Tibial nerve (tissue), 4 donors: Measurements from ENCODE around the gene WDPCP. TPM values are rescaled to one million over a fixed set of nuclear protein-coding genes. Genes with fewer than 3 reads are reported as not detected.
"Not testable (repeated sequence)": the region's sequence is repeated elsewhere in the genome, so short reads cannot be mapped to it uniquely, and the experiment has no call there.

Experiments
- DNase-seq, 2 donors: peaks; one replicate each; pipeline ENCODE4 v3.0.0-alpha.2; 2019; ENCODE audit warnings: low spot score in 2 of 2
- H3K27ac ChIP-seq, 4 donors: fragments of 200-600 bp; sonication (generic) in 3 of 4; one replicate each; pipeline ENCODE4 v1.5.1; 2017 to 2019; ENCODE audit warnings: mild to moderate bottlenecking in 1 of 4
- H3K27me3 ChIP-seq, 2 donors: fragments of 200-600 bp; sonication (generic) in 1 of 2; one replicate each; pipeline versions ENCODE4 v1.5.1 to v1.6.0; 2017 to 2019
- H3K36me3 ChIP-seq, 3 donors: fragments of 200-600 bp; sonication (generic); one replicate each; pipeline ENCODE4 v1.5.1; 2018 to 2019
- H3K4me1 ChIP-seq, 4 donors: fragments of 200-600 bp; sonication (generic) in 3 of 4; one replicate each; pipeline ENCODE4 v1.5.1; 2017 to 2019
- H3K4me3 ChIP-seq, 4 donors: fragments of 200-600 bp; sonication (generic) in 3 of 4; one replicate each; pipeline ENCODE4 v1.5.1; 2017 to 2019; ENCODE audit warnings: mild to moderate bottlenecking in 1 of 4, moderate library complexity in 1 of 4
- H3K9me3 ChIP-seq, 4 donors: fragments of 200-600 bp; sonication (generic) in 3 of 4; one replicate each; pipeline ENCODE4 v1.5.1; 2017 to 2019
- CTCF ChIP-seq, 5 experiments: fragments of 200-600 bp in 3 of 5; fragments of 450-650 bp in 2 of 5; sonication (generic) in 3 of 5; IDR thresholded peaks; one replicate each; pipeline ENCODE4 v1.5.1; 2016 to 2019; ENCODE audit warnings: antibody characterized with exemption in 5 of 5, mild to moderate bottlenecking in 3 of 5, moderate library complexity in 2 of 5
- EP300 ChIP-seq, 2 donors: sonication (generic); formaldehyde crosslinking; IDR thresholded peaks; one replicate each; pipeline ENCODE4 v1.6.1; 2017; ENCODE audit warnings: antibody characterized with exemption in 2 of 2, mild to moderate bottlenecking in 1 of 2
- POLR2A ChIP-seq, 2 donors: fragments of 450-650 bp; IDR thresholded peaks; one replicate each; pipeline ENCODE4 v1.6.1; 2017; ENCODE audit warnings: antibody characterized with exemption in 2 of 2, mild to moderate bottlenecking in 2 of 2, moderate library complexity in 2 of 2
- WGBS, 2 donors: methylation state at CpG; one replicate each; pipeline ENCODE4 v1.1.5; 2018; 5-methylcytosine and 5-hydroxymethylcytosine counted together
- total RNA-seq, 4 donors: library from RNA; depleted of rRNA; stranded (reverse); fragments of >200 nt; gene quantifications; one replicate each; pipeline ENCODE4 v1.1.0, GENCODE V29; 2016

The WDPCP gene
- total RNA-seq, 4 donors from 2014 or later: 14.4 to 22.4 (median 20.4) TPM

DNA sequence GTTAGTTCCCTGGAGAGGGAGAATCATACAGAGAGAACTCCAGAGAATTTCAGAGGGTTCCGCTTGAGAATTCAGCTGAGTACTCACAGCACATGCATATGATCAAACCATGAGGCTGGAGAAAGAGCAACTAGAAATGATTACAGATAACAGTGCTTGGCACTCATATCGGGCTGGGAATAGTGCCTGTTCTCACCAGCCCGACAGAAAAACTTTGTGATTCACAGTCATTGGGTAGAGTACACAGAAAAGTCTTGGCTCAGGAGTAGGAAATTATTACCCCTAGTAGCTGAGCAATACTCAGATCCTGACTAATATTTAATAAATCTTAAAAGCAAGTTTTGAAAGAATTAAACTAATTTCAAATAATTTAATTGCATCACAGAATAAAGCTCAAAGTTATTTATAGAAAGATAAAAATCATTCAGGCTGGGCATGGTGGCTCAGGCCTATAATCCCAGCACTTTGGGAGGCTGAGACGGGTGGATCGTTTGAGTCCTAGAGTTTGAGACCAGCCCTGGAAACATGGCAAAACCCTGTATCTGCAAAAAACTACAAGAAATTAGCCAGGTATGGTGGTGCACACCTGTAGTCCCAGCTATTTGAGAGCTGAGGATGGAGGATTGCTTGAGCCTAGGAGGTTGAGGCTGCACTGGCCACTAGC lies 6.8 kb downstream of the WDPCP start:
- Histone ChIP-seq H3K4me3 (no peak overlapping the region), H3K36me3 (no peaks in the 10 kb centered on the region), H3K4me1 (peaks cover 0 to 10% (median 0%) of the 10 kb centered on the region in 4 donors), H3K9me3 (no peaks in the 10 kb centered on the region), H3K27ac (peak overlapping the region in 2 of 4 donors; percentile 42 to 73), H3K27me3 (no peaks in the 10 kb centered on the region)
- 54 to 57% methylated on average over 5 of the region's 5 CpGs for WGBS, 2 donors
- DNase-seq: no peak
- TF ChIP-seq POLR2A (IDR thresholded peaks at IDR 0.05) (no peak), EP300 (IDR thresholded peaks at IDR 0.05) (peak in 1 of 2 donors; percentile 50), CTCF (IDR thresholded peaks at IDR 0.05) (no peak)

DNA sequence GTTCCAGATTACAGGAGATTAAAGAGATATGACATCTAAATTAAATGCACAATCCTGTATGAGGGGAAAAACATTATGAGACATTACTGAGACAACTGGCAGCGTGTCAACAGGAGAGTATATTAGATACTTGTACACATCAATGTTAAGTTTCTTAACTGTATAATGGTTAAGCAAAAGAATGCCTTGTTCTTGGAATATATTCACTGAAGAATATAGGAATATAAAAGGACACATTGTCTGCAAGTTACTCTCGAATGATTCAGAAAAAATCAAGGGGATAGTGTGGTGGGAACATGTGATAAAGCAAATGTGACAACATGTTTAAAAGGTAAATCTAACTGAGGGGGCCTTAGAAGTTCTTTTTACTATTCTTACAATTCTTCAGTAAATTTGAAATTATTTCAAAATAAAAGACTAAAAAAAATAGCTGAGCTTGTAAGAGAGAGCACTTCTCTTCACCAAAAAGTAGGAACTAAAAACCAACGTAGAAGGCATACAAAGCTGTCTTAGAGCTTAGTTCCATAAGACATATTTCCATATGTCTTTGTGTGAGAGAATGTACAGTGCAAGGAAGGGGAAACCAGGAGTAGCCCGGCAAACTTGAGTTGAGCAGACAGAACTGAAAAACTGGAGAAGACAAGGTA lies 7.5 kb downstream of the WDPCP start:
- 48 to 49% methylated on average over 4 of the region's 4 CpGs for WGBS, 2 donors
- DNase-seq: no peak
- no peaks in the 10 kb centered on the region for H3K27me3 ChIP-seq
- TF ChIP-seq CTCF (IDR thresholded peaks at IDR 0.05) (no peak), EP300 (IDR thresholded peaks at IDR 0.05) (no peak), POLR2A (IDR thresholded peaks at IDR 0.05) (no peak)
- peak overlapping the region in 2 of 4 donors; percentile 42 to 73 for H3K27ac ChIP-seq
- no peaks in the 10 kb centered on the region for H3K36me3 ChIP-seq
- peaks cover 0 to 10% (median 0%) of the 10 kb centered on the region in 4 donors for H3K4me1 ChIP-seq
- H3K9me3 ChIP-seq: no peaks in the 10 kb centered on the region
- H3K4me3 ChIP-seq: no peak overlapping the region

GRCh38 chr2:63578767-63579166 lies 9.5 kb downstream of the WDPCP start:
- no peak overlapping the region for H3K27ac ChIP-seq
- no peaks in the 10 kb centered on the region for H3K36me3 ChIP-seq
- no peak for DNase-seq
- WGBS, 2 donors: 93% methylated on average over 3 of the region's 3 CpGs
- peaks cover 0 to 3% (median 0%) of the 10 kb centered on the region in 4 donors for H3K9me3 ChIP-seq
- H3K27me3 ChIP-seq: no peaks in the 10 kb centered on the region
- no peak overlapping the region for H3K4me3 ChIP-seq
- peaks cover 0 to 10% (median 0%) of the 10 kb centered on the region in 4 donors for H3K4me1 ChIP-seq
- TF ChIP-seq POLR2A (IDR thresholded peaks at IDR 0.05) (no peak), EP300 (IDR thresholded peaks at IDR 0.05) (no peak), CTCF (IDR thresholded peaks at IDR 0.05) (no peak)

- H3K9me3 ChIP-seq: peaks cover 0 to 3% (median 0%) of the 10 kb centered on the region in 4 donors
- peaks cover 0 to 7% (median 0%) of the 10 kb centered on the region in 4 donors for H3K4me1 ChIP-seq
- no peaks in the 10 kb centered on the region for H3K27me3 ChIP-seq
Measured at GRCh38 chr2:63576546-63576945, 11.7 kb downstream of the WDPCP start.

DNA sequence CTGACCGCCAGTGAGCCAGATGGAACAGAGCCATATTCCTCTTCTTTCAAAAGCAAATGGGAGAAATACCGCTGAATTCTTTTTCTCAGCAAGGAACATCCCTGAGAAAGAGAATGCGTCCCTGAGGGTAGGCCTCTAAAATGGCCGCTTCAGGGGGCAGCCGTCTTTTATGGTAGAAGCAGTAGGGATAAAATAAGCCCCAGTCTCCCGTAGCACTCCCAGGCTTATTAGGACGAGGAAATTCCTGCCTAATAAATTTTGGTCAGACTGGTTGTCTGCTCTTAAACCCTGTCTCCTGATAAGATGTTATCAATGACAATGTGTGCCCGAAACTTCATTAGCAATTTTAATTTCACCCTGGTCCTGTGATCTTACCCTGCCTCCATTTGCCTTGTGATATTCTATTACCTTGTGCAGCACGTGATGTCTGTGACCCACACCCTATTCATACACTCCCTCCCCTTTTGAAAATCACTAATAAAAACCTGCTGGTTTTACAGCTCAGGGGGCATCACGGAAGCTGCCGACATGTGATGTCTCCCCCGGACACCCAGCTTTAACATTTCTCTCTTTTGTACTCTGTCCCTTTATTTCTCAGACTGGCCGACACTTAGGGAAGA lies 14.4 kb downstream of the WDPCP start:
- WGBS, 2 donors: 94% methylated on average over 13 of the region's 13 CpGs
- not testable (repeated sequence) for DNase-seq, H3K36me3 ChIP-seq, H3K27me3 ChIP-seq, H3K4me1 ChIP-seq, H3K4me3 ChIP-seq, H3K9me3 ChIP-seq, H3K27ac ChIP-seq

More at GRCh38 chr2:63576546-63576945, 11.7 kb downstream of the WDPCP start:
- no peak overlapping the region for H3K27ac ChIP-seq
- DNase-seq: no peak
- H3K36me3 ChIP-seq: no peaks in the 10 kb centered on the region
- H3K4me3 ChIP-seq: no peak overlapping the region
- TF ChIP-seq EP300 (IDR thresholded peaks at IDR 0.05) (no peak), POLR2A (IDR thresholded peaks at IDR 0.05) (no peak), CTCF (IDR thresholded peaks at IDR 0.05) (no peak)

DNA sequence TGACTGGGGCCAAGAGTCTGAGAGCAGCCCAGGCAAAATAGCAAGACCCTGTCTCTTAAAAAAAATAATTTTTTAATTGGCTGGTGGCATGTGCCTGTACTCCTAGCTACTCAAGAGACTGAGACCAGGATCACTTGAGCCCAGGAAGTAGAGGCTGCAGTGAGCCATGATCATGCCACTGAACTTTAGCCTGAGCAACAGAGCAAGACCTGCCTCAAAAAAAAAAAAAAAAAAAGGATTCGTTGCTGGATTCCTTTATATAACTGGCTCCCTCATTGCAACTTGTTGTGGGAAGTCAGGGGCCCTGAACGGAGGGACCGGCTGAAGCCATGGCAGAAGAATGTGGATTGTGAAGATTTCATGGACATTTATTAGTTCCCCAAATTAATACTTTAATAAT lies 15.3 kb downstream of the WDPCP start:
- H3K9me3 ChIP-seq, DNase-seq, H3K27ac ChIP-seq, H3K27me3 ChIP-seq, H3K4me1 ChIP-seq, H3K4me3 ChIP-seq, H3K36me3 ChIP-seq: not testable (repeated sequence)
- 94 to 100% methylated on average over 3 of the region's 3 CpGs for WGBS, 2 donors
